OCI-LY3 (cell line): ENCODE results near the gene HEXIM1.

Experiments used
- H2AFZ ChIP-seq: fragments of 200-600, 300-600 bp; shearing (Covaris generic); 2 replicates; pipeline ENCODE4 v1.6.0; 2014; ENCODE audit warnings: antibody characterized with exemption, low read depth, low read length
- H3K27ac ChIP-seq: fragments of 200-600, 300-600 bp; sonication (generic); 2 replicates; pipeline ENCODE4 v1.5.1; 2014; ENCODE audit warnings: mild to moderate bottlenecking, low read length, moderate library complexity, mixed read lengths
- H3K27me3 ChIP-seq: fragments of 200-600, 300-600 bp; sonication (generic); 2 replicates; pipeline ENCODE4 v1.6.1; 2014; ENCODE audit warnings: low read depth, low read length, mixed read lengths
- H3K36me3 ChIP-seq: fragments of 200-600, 300-600 bp; sonication (generic); replicated peaks from 2 replicates; pipeline ENCODE3; 2014; ENCODE audit warnings: low read depth, low read length, mixed read lengths
- H3K4me1 ChIP-seq: fragments of 300-600, 200-600 bp; sonication (generic); 2 replicates; pipeline ENCODE4 v1.6.1; 2014; ENCODE audit warnings: low read length, mixed read lengths
- H3K4me2 ChIP-seq: fragments of 200-600, 300-600 bp; sonication (generic); 2 replicates; pipeline ENCODE4 v1.6.1; 2014; ENCODE audit warnings: low read length, mixed read lengths
- H3K4me3 ChIP-seq: fragments of 300-600, 200-600 bp; sonication (generic); 2 replicates; pipeline ENCODE4 v1.5.1; 2014; ENCODE audit warnings: antibody characterized with exemption, mild to moderate bottlenecking, low read length, moderate library complexity
- H3K79me2 ChIP-seq: fragments of 300-600, 200-600 bp; shearing (Covaris generic); 2 replicates; pipeline ENCODE4 v1.6.1; 2014; ENCODE audit warnings: mild to moderate bottlenecking, low read length, mixed read lengths
- H3K9ac ChIP-seq: fragments of 300-600, 200-600 bp; shearing (Covaris generic); 2 replicates; pipeline ENCODE4 v1.6.0; 2014; ENCODE audit warnings: mild to moderate bottlenecking, low read length, moderate library complexity
- H3K9me3 ChIP-seq: fragments of 200-600, 300-600 bp; shearing (Covaris generic); 2 replicates; pipeline ENCODE4 v1.6.1; 2014; ENCODE audit warnings: low read length, mixed read lengths; ENCODE audit not compliant: insufficient read depth
- H4K20me1 ChIP-seq: fragments of 200-600, 300-600 bp; sonication (generic); 2 replicates; pipeline ENCODE4 v1.6.1; 2016; ENCODE audit warnings: low read length, mixed read lengths; ENCODE audit not compliant: insufficient read depth
- CTCF ChIP-seq: fragments of 200-600, 300-600 bp; sonication (generic); IDR thresholded peaks from 2 replicates; pipeline ENCODE4 v1.5.1; 2014; ENCODE audit warnings: antibody characterized with exemption, low read length, low read depth
- EZH2phosphoT487 ChIP-seq: fragments of 200-600 bp; shearing (Covaris generic); IDR thresholded peaks from 2 replicates; pipeline ENCODE4 v1.6.1; 2018; ENCODE audit warnings: antibody characterized with exemption, mixed run types, low read depth

HEXIM1 gene

GRCh38 chr17:45104497-45104896 is 43.8 kb upstream of the HEXIM1 start:
- Histone ChIP-seq H3K27me3 (no peaks in the 10 kb centered on the region), H3K9ac (no peak overlapping the region), H3K79me2 (no peaks in the 10 kb centered on the region), H3K4me3 (no peak overlapping the region), H2AFZ (no peak overlapping the region), H3K27ac (no peak overlapping the region), H3K9me3 (no peaks in the 10 kb centered on the region), H3K36me3 (peaks cover 72% of the 10 kb centered on the region), H4K20me1 (no peaks in the 10 kb centered on the region), H3K4me2 (no peak overlapping the region), H3K4me1 (no peaks in the 10 kb centered on the region)
- no peak for TF ChIP-seq EZH2phosphoT487
- no peak for TF ChIP-seq CTCF

GRCh38 chr17:45104907-45105624 is 43.2 kb upstream of the HEXIM1 start:
- Histone ChIP-seq H3K27ac (no peak overlapping the region), H3K27me3 (no peaks in the 10 kb centered on the region), H3K36me3 (peaks cover 68% of the 10 kb centered on the region), H4K20me1 (no peaks in the 10 kb centered on the region), H3K79me2 (no peaks in the 10 kb centered on the region), H2AFZ (no peak overlapping the region), H3K9ac (no peak overlapping the region), H3K4me3 (no peak overlapping the region), H3K4me2 (no peak overlapping the region), H3K4me1 (no peaks in the 10 kb centered on the region), H3K9me3 (no peaks in the 10 kb centered on the region)
- TF ChIP-seq CTCF (0 out of 2 replicates have a peak, but pooled peaks have one; percentile 5), EZH2phosphoT487 (no peak)

- Histone ChIP-seq H3K27ac (no peak overlapping the region), H3K36me3 (peaks cover 68% of the 10 kb centered on the region)
These were observed 42.2 kb upstream of the HEXIM1 start for GRCh38 chr17:45106096-45106495.

GRCh38 chr17:45106582-45106981 is 41.7 kb upstream of the HEXIM1 start:
- H3K4me1 ChIP-seq = peaks cover 1% of the 10 kb centered on the region; the same call in 1 of the 2 replicates
- H3K9ac ChIP-seq = no peak overlapping the region
- no peak overlapping the region for H3K27ac ChIP-seq
- H3K27me3 ChIP-seq = no peaks in the 10 kb centered on the region
- no peaks in the 10 kb centered on the region for H3K79me2 ChIP-seq
- no peak overlapping the region for H2AFZ ChIP-seq
- peaks cover 66% of the 10 kb centered on the region for H3K36me3 ChIP-seq
- H3K9me3 ChIP-seq = no peaks in the 10 kb centered on the region
- no peaks in the 10 kb centered on the region for H4K20me1 ChIP-seq
- TF ChIP-seq CTCF (no peak), EZH2phosphoT487 (no peak)
- no peak overlapping the region for H3K4me3 ChIP-seq
- no peak overlapping the region for H3K4me2 ChIP-seq

More at GRCh38 chr17:45106096-45106495, 42.2 kb upstream of the HEXIM1 start:
- Histone ChIP-seq H3K9ac (no peak overlapping the region), H4K20me1 (no peaks in the 10 kb centered on the region), H3K9me3 (no peaks in the 10 kb centered on the region), H3K79me2 (no peaks in the 10 kb centered on the region), H3K4me1 (no peaks in the 10 kb centered on the region), H2AFZ (no peak overlapping the region), H3K4me3 (no peak overlapping the region), H3K4me2 (no peak overlapping the region), H3K27me3 (no peaks in the 10 kb centered on the region)
- TF ChIP-seq EZH2phosphoT487 = no peak
- no peak for TF ChIP-seq CTCF
